Spinal cord (tissue), 10 donors: ENCODE results near the gene MVB12B. TPM values are rescaled to one million over a fixed set of nuclear protein-coding genes. Genes with fewer than 3 reads are reported as not detected.

Source experiments
- DNase-seq, 6 donors: peaks; one replicate each; pipeline versions ENCODE4 v3.0.0 to v3.0.0-alpha.2; 2013 to 2015; ENCODE audit warnings: low spot score in 6 of 6, low read depth in 4 of 6
- H3K27ac ChIP-seq: one replicate; pipeline ENCODE4 v1.5.1; 2013; ENCODE audit warnings: low read depth, low read length, control low read depth
- H3K27me3 ChIP-seq: one replicate; pipeline ENCODE4 v1.6.1; 2013; ENCODE audit warnings: low read length; ENCODE audit not compliant: control insufficient read depth, insufficient read depth
- H3K36me3 ChIP-seq: one replicate; pipeline ENCODE4 v1.6.1; 2013; ENCODE audit warnings: low read length; ENCODE audit not compliant: control insufficient read depth, insufficient read depth
- H3K4me1 ChIP-seq: one replicate; pipeline ENCODE4 v1.6.1; 2013; ENCODE audit warnings: low read length; ENCODE audit not compliant: control insufficient read depth, insufficient read depth
- H3K4me3 ChIP-seq: one replicate; pipeline ENCODE4 v1.5.1; 2013; ENCODE audit warnings: low read depth, low read length, control low read depth
- H3K9me3 ChIP-seq: one replicate; pipeline ENCODE4 v1.6.1; 2013; ENCODE audit warnings: low read length; ENCODE audit not compliant: control insufficient read depth, insufficient read depth
- WGBS: methylation state at CpG from one replicate; pipeline ENCODE4 v1.1.5; 2013; ENCODE audit warnings: missing lambda C conversion rate; ENCODE audit not compliant: insufficient coverage; 5-methylcytosine and 5-hydroxymethylcytosine counted together
- polyA plus RNA-seq, 2 donors: library from polyadenylated mRNA; unstranded; fragments of 120-200 nt; gene quantifications; one replicate each; pipeline ENCODE4 v1.2.1, GENCODE V29; 2013; ENCODE audit not compliant: insufficient read length in 2 of 2
- total RNA-seq, 2 donors: library from RNA; depleted of rRNA in 1 of 2; stranded (reverse); fragments of 120-200 nt in 1 of 2; fragments of >200 nt in 1 of 2; gene quantifications; one replicate each; pipeline versions ENCODE4 v1.2.3 to v1.2.4, GENCODE V29; 2013 to 2014
- donor health status: healthy.

The MVB12B gene
- total and polyA plus RNA-seq, 4 donors, result 28.9 to 84.2 (median 55.6) TPM

DNA sequence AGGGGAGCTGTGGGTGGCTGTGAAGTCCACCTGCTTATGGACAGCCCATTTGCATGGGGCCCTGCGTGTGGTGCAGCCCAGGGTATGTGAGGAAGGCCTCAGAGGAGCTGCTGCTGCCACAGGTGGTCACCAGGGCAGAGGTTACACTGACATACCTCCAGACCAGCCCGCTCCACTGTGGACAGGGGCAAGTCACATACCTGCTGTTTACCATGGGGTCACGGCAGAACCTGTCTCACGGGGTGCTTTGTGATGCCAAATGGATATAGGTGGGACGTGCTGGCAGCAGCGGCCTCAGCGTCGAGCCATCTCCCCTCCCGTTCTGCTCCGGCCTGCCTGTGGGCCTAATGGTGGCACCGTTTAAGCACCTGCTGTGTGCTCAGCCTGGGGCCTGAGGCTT is 159.6 kb downstream of the MVB12B start:
- H3K9me3 ChIP-seq, result no peaks in the 10 kb centered on the region

DNA sequence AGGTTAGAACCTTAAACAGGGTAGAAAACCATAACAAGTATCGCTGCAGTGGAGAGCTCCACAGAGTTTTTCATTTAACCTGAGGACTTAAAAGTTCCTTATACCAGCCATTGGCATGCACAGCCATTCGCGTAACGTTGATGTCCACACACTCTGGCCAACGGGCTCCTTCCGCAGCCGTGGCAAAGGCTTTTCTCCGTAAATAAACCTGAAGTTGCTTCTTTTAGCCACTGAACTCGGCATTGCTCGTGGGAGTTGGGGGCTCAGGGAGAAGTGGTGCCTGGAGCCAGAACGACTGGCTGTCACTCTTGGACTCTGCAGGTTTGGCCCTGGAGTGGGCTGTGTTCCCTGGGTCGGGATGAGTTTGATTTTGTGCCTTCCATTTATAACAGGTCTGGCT is 161.2 kb downstream of the MVB12B start:
- DNase-seq, result no peak
- Histone ChIP-seq H3K36me3 (peaks cover 44% of the 10 kb centered on the region), H3K27ac (no peak overlapping the region), H3K9me3 (no peaks in the 10 kb centered on the region), H3K27me3 (no peaks in the 10 kb centered on the region), H3K4me1 (peaks cover 28% of the 10 kb centered on the region), H3K4me3 (no peak overlapping the region)
- WGBS, result 82% methylated on average over 10 of the region's 12 CpGs

More for the DNA sequence above, 159.6 kb downstream of the MVB12B start:
- H3K27ac ChIP-seq, result no peak overlapping the region
- no peaks in the 10 kb centered on the region for H3K27me3 ChIP-seq
- H3K4me1 ChIP-seq, result peaks cover 44% of the 10 kb centered on the region
- H3K4me3 ChIP-seq, result no peak overlapping the region
- DNase-seq, result no peak
- 82% methylated on average over 11 of the region's 11 CpGs for WGBS
- H3K36me3 ChIP-seq, result peaks cover 56% of the 10 kb centered on the region

DNA sequence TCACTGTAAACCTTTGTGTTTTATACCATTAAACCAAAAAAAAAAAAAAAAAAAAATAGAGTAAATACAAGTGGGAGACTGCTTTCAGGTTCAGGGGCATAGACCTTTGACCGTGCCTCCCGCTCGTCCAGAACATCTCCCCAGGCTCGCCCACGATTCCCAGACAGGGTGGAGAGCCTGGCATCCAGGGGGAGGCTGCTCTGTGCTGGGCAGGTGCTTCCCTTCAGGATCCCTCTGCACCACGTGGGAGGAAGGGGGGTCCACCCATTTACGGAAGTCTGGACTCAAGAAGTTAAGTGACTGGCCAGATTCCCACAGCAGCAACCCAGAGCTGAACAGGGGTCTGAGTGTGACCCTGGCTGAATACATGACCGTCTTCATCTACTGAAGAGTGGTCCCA is 161.7 kb downstream of the MVB12B start:
- H3K36me3 ChIP-seq, result peaks cover 42% of the 10 kb centered on the region
- no peak for DNase-seq
- H3K4me1 ChIP-seq, result peaks cover 23% of the 10 kb centered on the region
- H3K27ac ChIP-seq, result no peak overlapping the region
- H3K27me3 ChIP-seq, result no peaks in the 10 kb centered on the region
- H3K4me3 ChIP-seq, result no peak overlapping the region
- WGBS, result 87% methylated on average over 8 of the region's 8 CpGs
- H3K9me3 ChIP-seq, result no peaks in the 10 kb centered on the region

DNA sequence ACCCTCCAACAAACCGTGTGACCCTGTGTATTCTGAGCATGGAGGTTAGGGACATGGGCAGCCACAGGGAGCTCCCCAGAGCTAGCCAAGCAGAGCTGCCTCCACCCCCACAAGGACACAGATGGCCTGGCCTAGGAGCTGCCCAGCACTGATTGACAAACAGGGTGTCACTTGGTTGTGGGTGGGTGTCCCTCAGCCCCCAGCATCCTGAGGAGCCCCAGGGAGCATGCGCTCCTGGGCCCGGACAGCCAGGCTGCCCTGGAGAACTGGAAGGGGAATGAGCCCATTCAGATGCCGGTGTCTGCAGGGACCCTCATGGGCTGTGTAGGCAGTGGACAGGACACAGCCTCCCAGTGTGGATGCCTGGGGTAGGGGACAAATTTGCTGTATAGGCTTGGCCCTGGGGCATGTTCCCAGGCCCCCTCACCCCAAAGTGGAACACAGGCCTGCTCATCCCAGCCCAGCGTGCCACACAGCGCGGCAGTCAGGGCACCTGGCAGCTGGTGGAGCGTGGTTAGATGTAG is 162.3 kb downstream of the MVB12B start:
- Histone ChIP-seq H3K36me3 (peaks cover 35% of the 10 kb centered on the region), H3K9me3 (no peaks in the 10 kb centered on the region), H3K27me3 (no peaks in the 10 kb centered on the region), H3K27ac (no peak overlapping the region), H3K4me3 (no peak overlapping the region), H3K4me1 (peaks cover 17% of the 10 kb centered on the region)
- WGBS, result 90% methylated on average over 8 of the region's 8 CpGs
- DNase-seq, result no peak

DNA sequence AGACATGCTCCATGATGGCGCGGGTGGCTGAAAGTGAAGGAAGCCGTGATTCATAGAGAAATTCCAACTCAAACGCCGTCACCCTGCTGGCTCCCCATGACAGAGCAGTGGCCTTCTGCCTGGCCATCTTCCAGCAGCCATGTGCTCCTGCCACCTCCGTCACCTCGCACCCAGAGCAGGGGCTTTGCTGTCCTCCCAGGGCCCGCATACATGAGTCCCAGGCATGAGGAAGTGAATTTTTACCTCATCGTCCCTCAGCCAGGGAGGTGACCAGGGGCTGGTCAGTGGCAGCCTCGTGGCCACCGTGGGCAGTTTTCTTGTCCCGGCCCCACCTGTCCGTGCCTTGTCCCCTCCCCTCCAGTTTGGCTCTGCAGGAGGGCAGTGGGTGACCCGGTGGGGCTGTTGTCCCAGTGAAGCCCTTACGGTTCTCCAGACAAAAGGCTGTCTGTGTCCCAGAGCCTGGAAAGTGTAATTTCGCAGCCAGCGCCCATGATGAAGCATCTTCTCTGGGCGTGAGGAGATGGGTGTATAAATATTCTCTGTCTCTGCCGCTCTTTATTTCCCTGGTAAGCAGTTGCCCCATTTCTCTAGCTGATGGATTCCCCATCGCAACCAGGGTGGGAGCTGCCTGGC is 163.1 kb downstream of the MVB12B start:
- Histone ChIP-seq H3K4me3 (no peak overlapping the region), H3K27ac (no peak overlapping the region), H3K4me1 (peaks cover 16% of the 10 kb centered on the region), H3K36me3 (peaks cover 35% of the 10 kb centered on the region), H3K27me3 (no peaks in the 10 kb centered on the region), H3K9me3 (no peaks in the 10 kb centered on the region)
- DNase-seq, result peak in 1 of 6 donors; percentile 76
- WGBS, result 75% methylated on average over 17 of the region's 20 CpGs

DNA sequence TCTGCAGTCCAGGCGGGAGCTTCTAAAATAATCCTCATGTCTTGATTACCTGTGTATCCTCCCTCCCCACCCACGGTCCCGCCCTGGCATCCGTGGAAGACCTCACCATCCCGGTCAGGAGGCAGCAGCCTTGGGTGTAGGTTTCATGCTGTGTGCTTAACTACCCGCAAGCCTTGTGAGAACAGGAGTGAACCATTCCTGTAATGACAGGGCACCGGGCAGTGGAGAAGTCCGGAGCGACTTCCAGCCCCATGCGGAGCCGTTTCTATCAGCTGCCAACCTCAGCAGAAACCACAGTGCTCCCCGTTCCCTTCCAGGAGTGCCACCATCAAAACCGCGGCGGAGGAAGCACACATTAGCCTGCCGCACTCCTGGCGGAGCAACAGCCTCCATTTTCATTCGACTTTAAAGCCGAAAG is 163.6 kb downstream of the MVB12B start:
- peak in 2 of 6 donors; percentile 57 to 86 for DNase-seq
- Histone ChIP-seq H3K27ac (peak overlapping the region; percentile 19), H3K4me1 (peaks cover 16% of the 10 kb centered on the region), H3K27me3 (no peaks in the 10 kb centered on the region), H3K9me3 (no peaks in the 10 kb centered on the region), H3K4me3 (no peak overlapping the region), H3K36me3 (peaks cover 41% of the 10 kb centered on the region)
- 28% methylated on average over 4 of the region's 19 CpGs for WGBS

DNA sequence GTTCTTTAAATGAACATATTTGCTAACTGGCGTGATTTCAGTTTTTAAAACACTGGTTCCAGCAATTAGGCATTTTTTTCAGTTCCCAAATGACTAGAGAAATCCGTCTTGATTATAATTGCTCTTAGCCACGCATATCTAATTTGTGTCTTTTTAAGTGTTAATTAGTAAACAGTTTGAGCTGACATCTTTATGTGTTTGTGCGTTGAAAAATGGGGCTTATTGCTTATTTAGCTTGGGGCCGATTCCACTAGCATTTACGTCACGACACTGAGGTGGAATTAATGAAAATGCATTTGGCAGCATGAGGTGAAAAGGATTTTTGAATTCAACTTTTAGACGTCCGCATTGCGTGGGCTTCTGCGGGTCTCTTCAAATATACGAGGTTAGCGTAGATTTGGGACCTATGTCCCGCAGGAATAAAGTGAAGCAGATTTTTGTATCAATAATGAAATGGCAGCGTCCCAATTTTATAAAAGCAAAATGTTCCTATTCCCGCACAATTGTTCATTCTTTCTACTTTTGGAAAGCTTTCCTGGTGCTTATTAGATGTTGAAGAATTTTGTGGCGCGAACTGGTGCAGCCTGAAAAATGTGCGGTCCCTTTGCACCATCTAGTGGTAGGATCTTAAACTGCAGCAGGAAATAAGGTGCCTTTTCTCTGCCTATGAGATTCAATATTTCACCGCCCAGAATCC is 164.4 kb downstream of the MVB12B start:
- peaks cover 41% of the 10 kb centered on the region for H3K36me3 ChIP-seq
- no peaks in the 10 kb centered on the region for H3K27me3 ChIP-seq
- H3K27ac ChIP-seq, result no peak overlapping the region
- peak in 5 of 6 donors; percentile 72 to 96 (median 81) for DNase-seq
- peaks cover 16% of the 10 kb centered on the region for H3K4me1 ChIP-seq
- no peaks in the 10 kb centered on the region for H3K9me3 ChIP-seq
- no peak overlapping the region for H3K4me3 ChIP-seq
- WGBS, result 16% methylated on average over 7 of the region's 20 CpGs

DNA sequence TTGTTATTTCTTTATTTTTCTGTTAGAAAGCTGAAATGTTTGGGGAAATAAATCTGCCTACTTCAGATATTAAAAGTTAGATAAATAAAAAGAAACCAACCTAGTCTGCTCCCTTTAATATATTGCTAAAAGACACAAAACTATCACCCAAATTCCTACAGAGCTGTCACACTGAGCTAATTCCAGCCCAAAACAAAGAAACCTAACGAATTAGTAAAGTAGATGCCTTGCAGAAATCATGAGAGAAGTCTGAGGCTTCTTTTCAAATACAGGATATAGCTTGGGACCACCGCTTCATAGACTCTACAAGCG is 164.9 kb downstream of the MVB12B start:
- H3K4me1 ChIP-seq, result peaks cover 16% of the 10 kb centered on the region
- H3K36me3 ChIP-seq, result peaks cover 37% of the 10 kb centered on the region
- H3K27me3 ChIP-seq, result no peaks in the 10 kb centered on the region
- no peak for DNase-seq
- H3K9me3 ChIP-seq, result no peaks in the 10 kb centered on the region
- H3K27ac ChIP-seq, result no peak overlapping the region
- no CpG with 5 or more reads among the region's 3 CpGs for WGBS
- no peak overlapping the region for H3K4me3 ChIP-seq

DNA sequence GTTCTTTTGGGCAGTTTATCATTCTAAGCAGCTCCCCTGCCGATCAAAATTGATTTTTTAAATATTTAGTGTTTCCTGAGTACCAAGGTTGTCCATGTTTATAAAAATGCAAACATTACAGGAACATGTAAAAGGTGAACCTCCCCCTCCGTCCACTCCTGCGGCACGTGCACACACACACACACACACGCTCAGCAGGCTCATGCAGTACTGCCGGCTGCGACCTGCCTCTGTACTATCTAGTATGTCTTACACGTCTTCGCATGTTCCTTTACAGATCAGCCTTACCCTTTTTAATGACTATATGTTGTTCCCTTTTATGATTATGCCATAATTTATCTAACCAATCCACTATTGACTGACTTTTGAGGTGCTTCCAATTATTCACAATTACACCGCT is 165.3 kb downstream of the MVB12B start:
- H3K36me3 ChIP-seq, result peaks cover 36% of the 10 kb centered on the region
- no peaks in the 10 kb centered on the region for H3K27me3 ChIP-seq
- H3K27ac ChIP-seq, result no peak overlapping the region
- DNase-seq, result peak in 1 of 6 donors; percentile 51
- H3K9me3 ChIP-seq, result no peaks in the 10 kb centered on the region
- H3K4me1 ChIP-seq, result peaks cover 20% of the 10 kb centered on the region
- 100% methylated on average over 4 of the region's 10 CpGs for WGBS
- H3K4me3 ChIP-seq, result no peak overlapping the region

DNA sequence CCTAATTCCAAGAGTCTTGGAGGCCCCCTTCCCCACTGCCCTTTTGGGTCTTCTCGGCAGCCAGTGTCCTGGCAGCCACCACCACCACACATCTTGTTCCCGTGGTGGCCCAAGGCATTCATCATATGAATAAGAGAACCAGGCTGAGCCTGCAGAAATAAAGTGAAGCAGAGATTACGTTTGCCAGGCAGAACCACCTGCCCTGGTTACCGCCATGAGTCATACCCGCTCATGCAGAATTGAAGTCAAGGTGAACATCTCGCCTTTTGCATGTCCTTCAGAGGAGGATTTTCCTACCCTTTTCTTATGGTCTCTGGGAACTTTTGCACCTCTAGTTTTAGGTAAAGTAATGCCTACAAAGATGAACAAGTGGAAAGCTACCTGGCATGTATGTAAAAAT is 167.6 kb downstream of the MVB12B start:
- 81% methylated on average over 5 of the region's 6 CpGs for WGBS
- Histone ChIP-seq H3K36me3 (peaks cover 32% of the 10 kb centered on the region), H3K9me3 (no peaks in the 10 kb centered on the region), H3K4me3 (no peak overlapping the region), H3K27ac (no peak overlapping the region), H3K4me1 (peaks cover 34% of the 10 kb centered on the region), H3K27me3 (no peaks in the 10 kb centered on the region)
- no peak for DNase-seq
